NCI-H2227 treated with DMSO at 0.1 percent for 48 hours (cell line): ENCODE results near the gene RNF214.
"Not testable (repeated sequence)": the region's sequence is repeated elsewhere in the genome, so short reads cannot be mapped to it uniquely, and the experiment has no call there.

ENCODE experiments used
- DNase-seq: peaks from one replicate; lab custom pipeline; 2025; lab: John Stamatoyannopoulos, UW

RNF214 gene

GRCh38 chr11:117230999-117231841 is 1.3 kb upstream of the RNF214 start:
- no peak for DNase-seq

GRCh38 chr11:117231842-117232091 is 704 bp upstream of the RNF214 start, which contains the start of gene PCSK7:
PCSK7 (minus strand) TSS chr11:117232073; CDS start chr11:117229844, 2,229 bp downstream.
- DNase-seq = no peak

GRCh38 chr11:117232911-117233409 is 489 bp downstream of the RNF214 start:
- DNase-seq = no peak

GRCh38 chr11:117238221-117238620 is 5.8 kb downstream of the RNF214 start:
- DNase-seq = no peak

- no peak for DNase-seq
Measured at GRCh38 chr11:117239295-117239694, 6.8 kb downstream of the RNF214 start.

- no peak for DNase-seq
Measured at GRCh38 chr11:117248341-117248740, 15.9 kb downstream of the RNF214 start.

GRCh38 chr11:117249571-117249970 is 17.1 kb downstream of the RNF214 start:
- DNase-seq = no peak

GRCh38 chr11:117251506-117251905 is 19.0 kb downstream of the RNF214 start:
- DNase-seq = no peak

GRCh38 chr11:117255966-117256365 is 23.5 kb downstream of the RNF214 start:
- no peak for DNase-seq

GRCh38 chr11:117256573-117256972 is 24.1 kb downstream of the RNF214 start:
- no peak for DNase-seq

- no peak for DNase-seq
Measured at GRCh38 chr11:117258576-117258975, 26.1 kb downstream of the RNF214 start.

- DNase-seq = no peak
Measured at GRCh38 chr11:117259417-117259816, 26.9 kb downstream of the RNF214 start.

- not testable (repeated sequence) for DNase-seq
Measured at GRCh38 chr11:117264624-117265323, 32.3 kb downstream of the RNF214 start.

- no peak for DNase-seq
Measured at GRCh38 chr11:117265745-117266144, 33.3 kb downstream of the RNF214 start.

GRCh38 chr11:117269856-117270255 is 37.4 kb downstream of the RNF214 start:
- DNase-seq = no peak

- DNase-seq = no peak
Measured at GRCh38 chr11:117271208-117271607, 38.7 kb downstream of the RNF214 start.

- DNase-seq = not testable (repeated sequence)
Measured at GRCh38 chr11:117272175-117272574, 39.7 kb downstream of the RNF214 start.

GRCh38 chr11:117273550-117274289 is 41.2 kb downstream of the RNF214 start:
- peak; percentile 43 for DNase-seq

GRCh38 chr11:117278347-117278746 is 45.9 kb downstream of the RNF214 start:
- no peak for DNase-seq

GRCh38 chr11:117279711-117280376 is 47.4 kb downstream of the RNF214 start:
- no peak for DNase-seq

GRCh38 chr11:117281159-117281558 is 48.7 kb downstream of the RNF214 start:
- no peak for DNase-seq

- DNase-seq = no peak
Measured at GRCh38 chr11:117281869-117282268, 49.4 kb downstream of the RNF214 start.
